Skeletal muscle cell (primary cell): ENCODE results near the gene CWC27.

Source experiments
- DNase-seq: peaks from one replicate; pipeline ENCODE4 v3.0.0-alpha.2; 2010; ENCODE audit warnings: low read depth
- H3K4me3 ChIP-seq: 2 replicates; pipeline ENCODE4 v1.5.1; 2011; ENCODE audit warnings: low read depth, mild to moderate bottlenecking, control low read depth, low read length, moderate library complexity

Gene CWC27, protein sequence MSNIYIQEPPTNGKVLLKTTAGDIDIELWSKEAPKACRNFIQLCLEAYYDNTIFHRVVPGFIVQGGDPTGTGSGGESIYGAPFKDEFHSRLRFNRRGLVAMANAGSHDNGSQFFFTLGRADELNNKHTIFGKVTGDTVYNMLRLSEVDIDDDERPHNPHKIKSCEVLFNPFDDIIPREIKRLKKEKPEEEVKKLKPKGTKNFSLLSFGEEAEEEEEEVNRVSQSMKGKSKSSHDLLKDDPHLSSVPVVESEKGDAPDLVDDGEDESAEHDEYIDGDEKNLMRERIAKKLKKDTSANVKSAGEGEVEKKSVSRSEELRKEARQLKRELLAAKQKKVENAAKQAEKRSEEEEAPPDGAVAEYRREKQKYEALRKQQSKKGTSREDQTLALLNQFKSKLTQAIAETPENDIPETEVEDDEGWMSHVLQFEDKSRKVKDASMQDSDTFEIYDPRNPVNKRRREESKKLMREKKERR

DNA sequence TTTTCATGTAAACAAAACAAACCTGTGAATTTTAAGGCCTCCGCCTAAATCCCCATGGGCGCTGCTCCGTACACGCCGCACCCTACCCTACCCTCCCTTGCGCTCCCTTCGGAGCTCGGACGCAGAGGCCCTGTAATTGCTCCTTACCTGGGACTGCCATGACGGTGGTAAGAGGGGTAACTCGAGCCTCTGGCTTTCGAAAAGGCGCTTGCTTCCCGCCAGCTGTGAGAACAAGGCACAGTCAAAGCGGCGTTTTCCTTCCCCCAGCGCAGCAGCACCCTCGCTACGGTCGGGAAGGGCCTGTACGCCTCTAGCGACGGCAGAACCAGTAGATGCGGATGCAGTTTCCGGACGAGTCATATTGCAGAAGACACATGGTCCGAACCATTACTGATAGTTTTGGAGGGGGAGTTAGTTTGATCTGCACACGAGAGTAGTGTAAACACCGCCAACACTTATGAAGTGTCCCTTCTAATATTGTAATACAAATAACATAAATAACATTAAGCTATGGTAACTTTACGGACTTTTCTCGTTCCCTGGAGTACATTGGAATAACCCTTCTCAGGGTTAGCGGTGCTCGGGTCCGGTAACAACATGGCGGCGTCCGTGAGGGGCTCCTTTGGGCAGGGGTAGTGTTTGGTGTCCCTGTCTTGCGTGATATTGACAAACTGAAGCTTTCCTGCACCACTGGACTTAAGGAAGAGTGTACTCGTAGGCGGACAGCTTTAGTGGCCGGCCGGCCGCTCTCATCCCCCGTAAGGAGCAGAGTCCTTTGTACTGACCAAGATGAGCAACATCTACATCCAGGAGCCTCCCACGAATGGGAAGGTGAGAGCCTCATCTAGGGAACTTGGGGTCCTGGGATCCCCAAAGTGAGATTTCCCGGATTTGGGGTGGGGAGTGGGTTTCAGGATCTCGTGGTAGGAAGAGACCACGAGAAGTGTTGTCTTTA lies at the start of gene CWC27, which contains the start of gene SREK1IP1:
TSS of gene CWC27 (plus strand) at position 573 of the 955 bp plus-strand sequence. CDS start at position 790, 217 bp downstream.
TSS of gene SREK1IP1 (minus strand) at position 334 of the 955 bp plus-strand sequence. CDS start at position 160, 174 bp downstream.
- DNase-seq = peak; percentile 80

DNA sequence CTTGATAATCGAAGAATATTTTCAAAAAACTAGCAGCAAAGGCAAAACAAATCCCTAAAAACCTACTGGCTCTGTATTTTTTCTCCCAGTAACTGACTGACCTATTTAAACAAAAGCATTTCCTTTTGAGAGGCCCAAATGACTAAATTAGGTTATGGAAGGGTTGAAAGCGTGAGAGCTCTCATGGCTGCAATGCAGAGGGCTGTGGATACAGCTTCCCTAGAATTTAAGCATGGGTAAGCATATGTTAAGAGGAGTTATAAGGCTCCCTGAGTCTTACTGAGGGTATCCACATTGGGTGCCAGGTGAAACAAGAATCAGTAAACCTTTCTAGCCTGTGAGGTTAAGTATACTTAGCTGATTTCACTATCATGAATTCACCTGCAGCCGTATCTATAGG lies 46.1 kb upstream of the CWC27 start:
- no peak overlapping the region for H3K4me3 ChIP-seq
- no peak for DNase-seq

More for the DNA sequence above, at the start of gene CWC27, which contains the start of gene SREK1IP1:
- peak within 1 kb of the TSS; percentile 90 for H3K4me3 ChIP-seq

DNA sequence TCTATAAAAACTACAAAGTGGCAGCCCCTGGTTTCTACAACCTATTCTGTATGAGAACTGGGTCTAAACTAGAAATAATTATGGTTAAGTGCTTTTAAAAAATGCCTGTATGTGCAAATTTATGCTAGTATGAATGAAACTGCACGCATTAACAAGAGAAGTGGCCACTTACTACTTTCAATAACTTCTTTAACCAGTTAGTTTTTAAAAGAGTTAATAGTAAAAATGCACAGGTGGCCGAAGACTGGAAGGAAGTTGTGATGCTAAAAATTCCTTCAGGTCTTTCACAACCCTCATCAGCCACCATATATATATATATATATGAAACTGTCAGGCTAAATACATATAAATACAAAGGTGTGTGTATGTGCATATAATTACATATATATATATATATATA lies 41.6 kb upstream of the CWC27 start:
- no peak for DNase-seq
- no peak overlapping the region for H3K4me3 ChIP-seq

DNA sequence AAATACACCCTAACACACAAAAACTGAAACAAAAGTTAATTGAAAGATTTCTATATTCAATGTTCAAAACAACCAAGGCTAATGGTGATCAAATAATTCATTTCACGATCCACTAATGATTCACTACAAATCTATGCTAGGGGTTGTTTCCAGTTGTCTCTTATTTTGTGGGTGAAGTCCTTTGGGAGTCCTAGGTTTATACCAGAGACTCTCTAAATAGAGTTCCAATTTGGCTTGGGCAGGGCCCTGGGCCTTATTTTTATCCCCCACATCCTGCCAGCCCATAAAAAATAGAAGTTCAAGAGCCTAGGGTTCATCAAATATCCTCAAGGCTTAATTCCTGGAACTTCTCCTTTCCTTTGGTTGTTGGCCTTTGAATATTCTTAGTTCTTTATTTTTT lies 26.3 kb upstream of the CWC27 start:
- H3K4me3 ChIP-seq = no peak overlapping the region
- no peak for DNase-seq

DNA sequence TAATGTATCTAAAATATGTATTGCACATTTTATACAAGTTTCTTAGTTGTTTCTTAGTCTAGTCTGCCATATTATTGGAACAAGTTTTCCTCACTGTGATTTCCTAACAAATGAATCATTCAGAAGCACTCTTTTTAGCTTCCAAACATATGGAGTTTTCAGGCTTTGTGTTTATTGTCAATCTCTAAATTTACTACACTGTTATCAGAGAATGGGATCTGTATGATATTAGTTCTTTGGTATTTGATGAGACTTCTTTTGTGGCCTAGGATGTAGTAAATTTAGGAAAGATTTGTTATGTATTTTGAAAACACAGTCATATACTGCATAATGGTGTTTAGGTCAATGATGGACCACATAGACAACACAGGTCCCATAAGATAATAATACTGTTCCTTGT lies 25.9 kb upstream of the CWC27 start:
- no peak for DNase-seq
- H3K4me3 ChIP-seq = no peak overlapping the region

DNA sequence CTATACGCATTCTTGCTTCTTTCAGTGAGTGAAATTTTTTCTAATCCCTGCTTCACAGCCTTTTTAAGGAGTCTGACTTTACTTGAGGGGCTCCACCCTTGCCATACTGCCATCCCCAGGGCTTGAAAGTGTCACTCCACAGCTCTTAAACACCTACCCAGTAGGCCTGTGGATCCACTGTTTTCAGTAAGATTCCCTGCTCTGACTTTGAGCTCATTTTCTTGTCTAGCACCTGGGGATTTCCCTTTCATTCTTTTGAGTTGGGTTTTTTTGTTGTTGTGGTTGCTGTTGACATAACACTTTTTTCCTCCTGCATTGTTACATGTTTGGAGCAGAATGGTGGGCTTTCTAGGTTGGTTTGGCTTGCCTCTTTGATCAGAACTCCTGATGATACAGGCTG lies 23.8 kb upstream of the CWC27 start:
- DNase-seq = no peak
- no peak overlapping the region for H3K4me3 ChIP-seq

DNA sequence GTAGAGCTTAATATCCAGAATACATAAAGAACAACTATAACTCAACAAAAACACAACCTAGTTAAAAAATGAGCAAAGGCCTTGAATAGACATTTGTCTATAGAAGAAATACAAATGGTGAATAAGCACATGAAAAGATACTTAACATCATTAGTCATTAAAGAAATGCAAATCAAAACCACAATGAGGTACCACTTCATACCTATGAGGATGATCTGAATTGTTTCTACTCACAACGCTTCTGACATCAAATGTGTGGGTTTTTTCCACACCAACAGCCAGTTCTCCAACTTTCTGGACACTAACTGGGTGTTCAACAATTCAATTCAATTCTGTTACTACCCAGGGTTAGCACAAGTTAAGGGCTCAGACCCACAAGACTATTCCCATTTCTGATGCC lies 22.3 kb upstream of the CWC27 start:
- no peak overlapping the region for H3K4me3 ChIP-seq
- DNase-seq = no peak

DNA sequence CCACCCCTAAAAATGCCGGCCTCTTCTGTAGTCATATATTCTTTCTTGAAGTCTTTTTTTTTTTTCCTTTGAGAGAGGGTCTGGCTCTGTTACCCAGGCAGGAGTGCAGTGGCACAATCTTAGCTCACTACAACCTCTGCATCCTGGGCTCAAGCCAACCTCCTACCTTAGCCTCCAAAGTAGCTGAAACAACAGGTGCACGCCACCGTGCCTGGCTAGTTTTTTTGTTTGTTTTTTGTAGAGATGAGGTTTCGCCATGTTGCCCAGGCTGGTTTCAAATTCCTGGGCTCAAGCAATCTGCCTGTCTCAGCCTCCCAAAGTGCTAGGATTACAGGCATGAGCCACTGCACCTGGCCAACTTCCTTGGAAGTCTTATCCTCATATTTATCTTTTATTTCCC lies 19.3 kb upstream of the CWC27 start:
- H3K4me3 ChIP-seq = no peak overlapping the region
- no peak for DNase-seq

DNA sequence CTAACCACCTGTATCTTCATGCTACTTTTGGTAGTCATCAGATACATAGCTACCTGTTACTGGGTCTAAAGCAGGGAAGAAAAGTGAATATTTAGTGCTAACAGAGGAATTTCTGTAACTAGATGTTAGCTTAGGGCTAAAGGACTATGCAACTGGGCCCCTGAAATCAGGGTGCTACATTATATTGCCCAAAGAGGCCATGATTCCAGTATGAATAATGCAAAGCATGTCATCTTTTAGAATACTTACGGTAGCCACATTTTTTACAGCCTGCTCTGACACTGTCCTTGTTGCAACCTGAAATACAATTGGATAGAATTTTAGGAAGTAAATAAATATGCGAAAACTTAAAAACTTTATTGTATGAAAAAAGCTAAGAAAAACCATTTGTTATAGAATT lies 14.7 kb upstream of the CWC27 start:
- H3K4me3 ChIP-seq = no peak overlapping the region
- DNase-seq = no peak

DNA sequence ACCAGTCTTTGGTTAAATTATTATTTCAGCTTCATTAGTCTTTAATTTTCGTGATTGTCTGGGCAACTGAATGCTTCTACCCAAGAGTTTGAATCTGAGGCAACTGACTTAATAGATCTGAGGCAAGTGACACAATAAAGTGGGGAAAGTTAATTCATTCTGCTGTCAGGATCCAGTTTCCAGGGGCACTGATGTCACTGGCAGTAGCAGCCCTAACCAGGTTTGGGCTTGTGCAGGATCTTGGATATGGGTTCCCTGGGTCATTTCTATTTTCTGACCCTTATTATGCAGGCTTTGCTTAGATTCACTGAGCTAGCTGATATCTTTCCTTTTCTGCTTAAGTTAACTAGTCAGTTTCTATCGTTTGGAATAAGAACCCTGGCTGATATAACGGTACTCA lies 9.8 kb upstream of the CWC27 start:
- H3K4me3 ChIP-seq = no peak overlapping the region
- DNase-seq = no peak

DNA sequence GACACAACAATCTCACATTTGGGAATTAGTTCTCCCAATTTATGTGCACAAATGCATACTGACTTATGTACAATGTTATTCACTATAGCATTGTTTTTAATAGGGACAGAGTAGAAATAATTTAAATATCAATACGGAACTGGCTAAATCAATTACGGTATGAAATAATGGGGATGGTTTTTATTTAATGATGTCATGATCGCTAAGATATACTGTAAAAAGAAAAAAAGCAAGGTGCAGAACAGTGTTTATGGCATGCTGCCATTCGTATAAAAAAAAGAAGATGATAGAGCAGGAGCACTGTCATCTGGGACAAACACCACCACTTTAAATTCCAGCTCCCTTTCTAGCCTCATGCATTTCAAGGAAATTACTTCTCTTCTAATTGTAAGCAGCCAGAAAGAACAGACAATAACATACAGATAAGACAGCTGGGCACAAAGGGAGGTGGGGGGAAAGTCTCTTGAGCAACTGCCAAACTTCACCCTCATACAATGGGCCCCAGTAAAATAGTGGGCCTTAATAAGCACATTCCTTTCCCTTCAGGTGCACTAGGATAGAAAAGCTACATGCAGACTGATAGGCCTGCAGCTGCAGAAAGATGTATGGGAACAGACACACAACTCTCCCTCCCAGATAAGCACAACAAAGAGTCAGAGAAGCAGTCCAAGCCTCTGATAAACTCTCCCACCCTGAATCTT lies 8.6 kb upstream of the CWC27 start:
- no peak overlapping the region for H3K4me3 ChIP-seq
- DNase-seq = no peak

DNA sequence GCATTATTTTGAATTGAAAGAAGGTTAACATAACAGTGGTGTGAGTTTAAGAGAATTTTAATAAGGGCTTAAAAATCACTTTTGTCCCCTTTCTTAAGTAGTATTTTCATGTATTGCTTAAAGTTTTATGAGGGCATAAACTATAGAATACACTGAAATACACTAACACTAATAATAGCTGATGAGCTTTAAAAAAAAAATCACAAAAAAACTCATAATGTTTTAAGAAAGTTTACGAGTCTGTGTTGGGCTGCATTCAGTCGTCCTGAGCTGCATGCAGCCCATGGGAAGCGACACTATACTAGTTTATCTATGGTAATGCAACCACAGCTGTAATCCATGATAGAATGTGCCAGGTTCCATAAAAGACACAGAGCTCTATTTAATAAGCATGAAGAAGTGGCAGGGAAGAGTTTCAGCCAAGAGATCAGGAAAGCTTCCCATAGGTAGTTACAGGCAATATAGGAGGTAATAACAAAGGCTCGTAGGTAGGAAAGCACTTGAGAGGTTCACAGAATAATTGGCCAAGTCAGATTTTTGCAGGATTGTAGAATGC lies 4.7 kb upstream of the CWC27 start:
- no peak for DNase-seq
- no peak overlapping the region for H3K4me3 ChIP-seq

DNA sequence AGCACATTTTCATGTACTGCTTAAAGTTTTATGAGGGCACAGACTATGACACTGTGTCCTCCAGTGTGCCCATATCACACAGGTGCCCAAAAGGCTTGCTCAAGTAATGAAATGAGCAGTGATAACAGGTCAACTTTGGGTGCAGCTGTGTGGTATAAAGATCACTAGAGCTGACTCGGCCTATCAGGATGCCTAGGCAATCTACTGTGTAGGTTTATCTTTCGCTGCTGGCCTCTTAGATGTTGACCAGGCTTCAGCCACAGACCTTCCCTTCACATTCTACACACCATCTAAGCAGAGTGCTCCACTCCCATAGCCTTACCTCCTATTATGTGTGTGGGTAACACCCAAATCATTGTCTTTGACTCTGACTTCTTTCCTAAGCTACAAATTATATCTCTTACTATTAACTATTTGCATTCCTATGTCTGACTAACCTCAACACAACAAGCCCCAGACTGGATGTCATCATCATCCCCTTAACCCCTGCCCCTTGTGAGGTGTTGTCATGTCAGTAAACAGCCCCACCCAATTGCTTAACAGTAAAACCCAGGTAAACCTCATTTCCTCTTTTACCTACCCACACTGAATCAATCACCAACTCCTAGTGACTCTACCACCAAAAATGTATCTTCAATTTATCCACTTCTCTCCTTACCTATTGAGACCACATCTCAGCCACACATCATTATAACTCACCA lies 2.8 kb upstream of the CWC27 start:
- H3K4me3 ChIP-seq = no peak overlapping the region
- DNase-seq = no peak

DNA sequence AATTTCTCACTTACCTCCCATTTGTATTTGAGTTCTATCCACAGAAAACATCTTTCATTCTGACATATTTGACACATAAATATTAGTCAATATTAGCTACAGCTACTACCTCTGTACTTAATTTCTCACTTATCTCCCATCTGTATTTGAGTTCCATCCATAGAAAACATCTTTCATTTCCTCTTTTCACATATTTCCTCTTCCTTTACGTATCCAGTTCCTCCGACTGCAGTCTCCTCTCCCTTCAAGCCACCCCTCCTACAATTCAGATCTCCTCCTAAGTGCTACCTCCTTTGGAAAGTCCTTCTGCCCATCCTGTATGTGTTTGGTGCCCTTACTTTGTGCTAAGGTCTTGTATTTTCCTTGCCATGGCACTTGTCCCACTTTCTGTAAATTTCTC lies 1.8 kb upstream of the CWC27 start:
- peak overlapping the region; percentile 90 for H3K4me3 ChIP-seq
- no peak for DNase-seq

DNA sequence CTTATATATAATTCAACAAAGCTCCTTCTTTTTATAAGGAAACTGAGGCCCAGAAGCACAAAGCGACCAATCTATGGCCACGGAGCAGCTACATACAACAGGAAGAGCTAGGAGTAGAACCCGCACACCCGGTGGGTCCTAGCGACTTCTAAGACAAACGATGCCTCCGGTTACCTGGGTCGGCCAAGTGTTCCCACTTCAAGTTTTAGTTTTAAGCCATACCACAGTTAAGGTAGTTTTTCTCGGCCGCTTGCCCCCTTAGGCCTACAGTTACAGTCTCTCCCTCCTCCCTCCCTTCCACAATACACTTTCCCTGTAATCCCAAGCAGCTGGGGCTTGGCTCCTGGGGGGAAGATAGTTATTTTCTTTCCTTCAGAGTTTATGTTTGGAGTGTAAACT lies 772 bp upstream of the CWC27 start:
- no peak for DNase-seq
- peak overlapping the region; percentile 90 for H3K4me3 ChIP-seq

DNA sequence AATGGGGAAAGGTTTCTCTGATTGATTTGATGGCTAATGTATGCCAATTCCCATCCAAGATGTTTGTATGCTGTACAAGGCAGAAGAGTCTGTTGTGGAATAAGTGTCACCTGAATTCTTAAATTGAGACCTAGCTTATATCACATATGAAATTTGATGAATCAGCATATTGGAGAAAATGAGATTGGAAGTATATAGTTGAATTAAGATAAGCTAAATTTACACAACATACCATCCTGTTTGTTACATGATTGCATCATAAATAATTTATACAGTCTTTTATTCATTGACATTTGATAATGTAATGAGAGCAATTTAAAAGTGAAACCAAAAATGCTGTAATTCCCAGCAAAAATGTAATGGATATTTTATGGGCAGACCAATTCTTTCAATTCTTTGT lies 1.1 kb downstream of the CWC27 start:
- no peak for DNase-seq
- H3K4me3 ChIP-seq = peak overlapping the region; percentile 90

DNA sequence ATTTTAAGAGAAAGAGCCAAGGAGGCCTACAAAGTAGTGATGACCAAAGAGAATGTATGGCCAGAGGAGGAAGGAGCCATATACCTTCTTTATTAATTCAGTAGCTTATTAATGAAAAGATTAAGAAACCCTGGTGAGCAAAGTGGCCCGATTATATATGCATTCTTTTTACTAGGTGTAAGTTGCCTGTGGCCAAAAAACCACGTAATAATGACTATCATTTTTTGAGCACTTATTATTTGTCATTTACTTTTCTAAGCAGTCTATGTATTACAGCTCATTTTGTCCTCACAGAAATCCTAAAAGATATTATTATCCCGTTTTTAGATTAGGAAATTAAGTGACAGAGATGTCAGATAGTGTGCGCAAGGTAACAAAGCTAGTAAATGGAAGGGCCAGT lies 3.0 kb downstream of the CWC27 start:
- no peak for DNase-seq
- H3K4me3 ChIP-seq = no peak overlapping the region

DNA sequence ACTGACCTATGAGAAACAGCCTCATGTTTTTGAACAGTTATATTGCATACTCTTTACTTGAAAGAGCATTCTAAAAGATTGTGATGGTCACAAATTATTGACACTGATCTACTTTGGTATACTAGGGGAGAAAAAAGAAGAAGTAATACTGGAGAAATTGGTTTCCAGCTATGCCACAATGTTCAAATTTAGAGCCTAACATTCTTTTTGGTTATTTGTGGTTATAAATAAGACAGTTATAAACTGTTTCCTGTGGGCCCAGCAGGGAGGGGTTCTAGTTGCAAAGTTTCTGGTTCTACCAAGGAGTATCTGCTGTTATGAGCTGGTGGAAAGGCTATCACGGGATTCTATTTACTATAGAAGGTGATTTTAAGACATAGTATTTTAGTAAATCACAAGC lies 4.8 kb downstream of the CWC27 start:
- H3K4me3 ChIP-seq = no peak overlapping the region
- DNase-seq = no peak

DNA sequence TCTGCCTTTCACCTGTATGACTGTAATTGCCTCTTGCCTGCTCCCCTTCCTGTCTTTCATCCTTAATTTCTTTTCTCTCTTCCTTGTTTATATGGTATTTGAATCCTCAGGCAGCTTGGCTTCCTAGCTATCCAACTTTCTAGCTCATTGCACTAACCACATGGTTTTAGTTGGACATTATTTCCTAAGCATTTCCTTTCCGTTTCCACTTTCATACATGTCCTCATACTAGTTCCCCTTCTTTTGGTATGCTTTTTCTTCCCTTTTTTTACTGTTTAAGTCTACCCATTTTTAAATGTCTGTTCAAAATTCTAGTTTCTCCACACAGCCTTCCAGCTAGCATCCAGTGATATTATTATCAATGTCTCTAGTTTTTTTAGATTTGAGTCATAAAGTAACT lies 6.6 kb downstream of the CWC27 start:
- no peak for DNase-seq
- no peak overlapping the region for H3K4me3 ChIP-seq
